HG03280 (cell line): ENCODE results near the gene PAOX.
"Not testable (repeated sequence)": the region's sequence is repeated elsewhere in the genome, so short reads cannot be mapped to it uniquely, and the experiment has no call there.

ENCODE experiments used
- ATAC-seq: cut with Tn5 transposase; IDR thresholded peaks from one replicate; pipeline ENCODE4 v1.9.1; 2021; ENCODE audit warnings: mild to moderate bottlenecking, moderate library complexity; ENCODE audit not compliant: unreplicated experiment

PAOX gene

DNA sequence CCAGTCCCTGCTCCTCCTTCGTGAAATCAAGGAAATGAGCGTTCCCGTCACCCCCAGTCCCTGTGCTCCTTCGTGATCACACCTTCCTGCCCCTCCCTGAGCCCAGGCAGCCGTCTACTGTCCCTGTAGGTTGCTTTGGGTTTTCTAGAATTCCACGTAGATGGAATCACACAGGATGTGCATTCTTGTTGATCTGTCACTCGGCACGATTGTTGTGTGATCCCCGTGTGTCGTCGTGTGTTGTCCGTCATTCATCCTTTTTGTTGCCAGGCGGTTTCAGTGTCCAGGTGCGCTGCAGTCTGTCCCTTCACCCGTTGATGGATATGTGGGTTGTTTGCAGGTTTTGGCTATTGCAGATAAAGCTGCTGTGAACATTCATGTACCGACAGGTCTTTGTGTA lies 24.3 kb downstream of the PAOX start:
- no peak for ATAC-seq

DNA sequence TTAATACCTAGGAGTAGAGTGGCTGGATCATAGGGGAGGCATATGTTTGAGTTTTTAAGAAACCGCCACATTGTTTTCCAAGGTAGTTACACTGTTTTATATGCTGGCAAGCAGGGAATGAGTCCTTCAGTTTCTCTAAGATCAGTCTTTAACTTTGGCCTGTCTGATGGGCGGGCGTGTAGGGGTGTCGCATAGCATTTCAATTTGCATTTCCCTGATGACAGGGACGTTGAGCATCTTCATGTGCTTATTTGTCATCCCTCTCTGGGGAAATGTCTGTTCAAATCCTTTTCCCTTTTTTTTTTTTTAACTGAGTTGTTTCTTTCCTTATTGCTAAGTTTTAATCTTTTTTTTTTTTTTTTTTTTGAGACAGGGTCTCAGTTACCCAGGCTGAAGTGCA lies 24.7 kb downstream of the PAOX start:
- ATAC-seq, result no peak

DNA sequence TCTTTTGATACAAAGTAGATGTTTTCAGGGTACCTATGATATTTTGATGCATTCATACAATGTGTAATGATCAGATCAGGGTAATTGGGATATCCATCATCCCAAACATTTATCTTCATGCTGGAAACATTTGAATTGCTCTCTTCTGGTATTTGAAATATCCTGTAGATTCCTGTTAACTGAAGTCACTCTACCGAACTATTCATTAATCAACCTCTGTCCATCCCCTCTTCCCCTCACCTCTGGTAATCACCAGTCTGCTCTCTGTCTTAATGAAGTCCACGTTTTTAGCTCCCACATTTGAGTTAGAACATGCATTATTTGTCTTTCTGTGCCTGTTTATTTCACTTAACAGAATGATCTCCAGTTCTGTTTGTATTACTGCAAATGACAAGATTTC lies 26.2 kb downstream of the PAOX start:
- no peak for ATAC-seq

DNA sequence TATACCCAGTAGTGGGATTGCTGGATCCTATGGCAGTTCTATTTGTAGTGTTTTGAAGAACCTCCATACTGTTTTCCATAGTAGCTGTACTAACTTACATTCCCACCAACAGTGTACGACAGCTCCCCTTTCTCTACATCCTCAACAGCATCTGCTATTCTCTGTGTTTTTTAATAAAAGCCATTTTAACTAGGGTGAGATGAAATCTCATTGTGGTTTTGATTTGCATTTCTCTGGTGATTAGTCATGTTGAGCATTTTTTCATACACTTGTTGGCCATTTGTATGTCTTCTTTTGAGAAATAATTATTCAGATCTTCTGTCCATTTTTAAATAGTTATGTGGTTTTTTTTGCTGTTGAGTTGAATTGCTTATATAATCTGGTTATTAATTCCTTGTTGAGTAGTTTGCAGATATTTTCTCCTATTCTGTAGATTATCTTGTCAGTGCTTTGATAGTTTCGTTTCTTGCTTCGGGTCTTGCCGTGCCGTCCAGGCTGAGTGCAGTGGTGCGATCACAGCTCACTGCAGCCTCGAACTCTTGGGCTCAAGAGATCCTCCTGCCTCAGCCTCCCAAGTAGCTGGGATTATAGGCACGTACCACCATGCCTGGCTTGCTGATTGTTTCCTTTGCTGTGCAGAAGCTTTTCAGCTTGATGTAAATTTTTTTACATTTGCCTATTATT lies 26.9 kb downstream of the PAOX start:
- peak; percentile 53 for ATAC-seq

DNA sequence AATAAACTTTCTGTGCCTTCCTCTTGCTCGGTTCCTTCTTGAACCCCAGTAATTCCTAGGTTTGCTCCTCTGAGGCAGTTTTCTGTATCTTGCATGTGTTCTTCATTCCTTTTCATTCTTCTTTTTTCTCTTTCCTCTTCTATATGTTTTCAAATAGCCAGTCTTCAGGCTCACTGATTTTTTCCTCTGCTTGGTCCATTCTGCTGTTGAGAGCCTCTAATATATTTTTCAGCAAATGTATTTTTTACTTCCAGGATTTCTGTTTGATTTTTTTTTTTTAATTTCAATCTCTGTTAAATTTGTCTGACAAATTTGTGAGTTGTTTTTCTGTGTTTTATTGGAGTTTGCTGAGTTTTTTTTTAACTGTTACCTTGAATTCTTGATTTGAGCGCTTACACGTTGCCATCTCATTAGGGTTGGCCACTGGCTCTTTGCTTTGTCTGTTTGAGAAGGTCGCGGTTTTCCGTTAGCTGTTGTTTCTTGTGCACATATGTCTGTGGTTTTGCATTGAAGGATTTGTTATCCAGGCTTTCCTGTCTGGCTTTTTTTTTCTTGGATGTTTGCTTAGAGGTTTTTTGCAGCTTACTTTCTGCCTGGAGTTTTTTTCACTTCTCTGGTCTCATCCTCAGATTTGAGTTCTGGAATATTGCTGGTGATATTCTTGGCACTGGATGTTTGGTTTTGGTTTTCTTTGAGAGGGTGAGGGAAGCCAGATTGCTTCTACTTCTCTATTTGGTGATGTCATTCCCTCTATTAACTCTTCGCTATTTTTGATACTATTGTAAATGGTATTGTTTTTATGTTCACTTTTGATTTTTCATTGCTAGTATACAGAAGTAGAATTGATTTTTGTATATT lies 32.7 kb downstream of the PAOX start:
- no peak for ATAC-seq

DNA sequence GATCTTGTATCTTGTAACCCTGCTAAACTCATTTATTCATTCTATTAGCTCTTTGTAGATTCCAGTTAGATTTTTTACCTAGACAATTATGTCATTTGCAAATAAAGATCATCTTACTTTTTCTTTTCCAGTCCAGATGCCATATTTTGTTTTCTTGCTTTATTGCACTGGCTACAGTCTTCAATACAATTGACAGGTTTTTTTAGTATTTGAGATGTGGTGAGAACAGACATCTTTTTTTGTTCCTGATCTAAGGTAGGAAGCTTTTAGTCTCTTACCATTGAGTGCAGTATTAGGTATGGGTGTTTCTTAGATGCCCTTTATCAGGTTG lies 33.3 kb downstream of the PAOX start:
- ATAC-seq, result no peak

DNA sequence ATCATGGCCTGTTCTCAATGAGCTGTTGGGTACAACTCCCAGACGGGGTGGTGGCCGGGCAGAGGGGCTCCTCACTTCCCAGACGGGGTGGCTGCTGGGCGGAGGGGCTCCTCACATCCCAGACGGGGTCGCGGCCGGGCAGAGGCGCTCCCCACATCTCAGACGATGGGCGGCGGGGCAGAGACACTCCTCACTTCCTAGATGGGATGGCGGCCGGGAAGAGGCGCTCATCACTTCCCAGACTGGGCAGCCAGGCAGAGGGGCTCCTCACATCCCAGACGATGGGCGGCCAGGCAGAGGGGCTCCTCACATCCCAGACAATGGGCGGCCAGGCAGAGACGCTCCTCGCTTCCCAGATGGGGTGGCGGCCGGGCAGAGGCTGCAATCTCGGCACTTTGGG lies 35.3 kb downstream of the PAOX start:
- ATAC-seq, result not testable (repeated sequence)

DNA sequence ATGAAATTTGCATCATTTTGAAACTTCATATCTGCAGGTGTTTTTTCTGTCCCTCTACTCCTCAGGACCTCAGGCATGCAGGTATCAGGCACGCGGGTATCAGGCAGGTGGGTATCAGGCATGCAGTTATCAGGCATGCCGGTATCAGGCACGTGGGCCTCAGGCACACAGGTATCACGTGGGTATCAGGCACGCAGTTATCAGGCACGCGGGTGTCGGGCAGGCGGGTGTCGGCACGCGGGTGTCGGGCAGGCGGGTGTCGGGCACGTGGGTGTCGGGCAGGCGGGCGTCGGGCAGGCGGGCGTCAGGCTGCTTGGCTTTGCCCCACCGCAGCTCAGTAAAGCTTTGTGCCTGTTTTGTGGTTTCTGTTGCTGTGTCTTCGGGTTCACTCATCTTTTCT lies 36.7 kb downstream of the PAOX start:
- no peak for ATAC-seq

DNA sequence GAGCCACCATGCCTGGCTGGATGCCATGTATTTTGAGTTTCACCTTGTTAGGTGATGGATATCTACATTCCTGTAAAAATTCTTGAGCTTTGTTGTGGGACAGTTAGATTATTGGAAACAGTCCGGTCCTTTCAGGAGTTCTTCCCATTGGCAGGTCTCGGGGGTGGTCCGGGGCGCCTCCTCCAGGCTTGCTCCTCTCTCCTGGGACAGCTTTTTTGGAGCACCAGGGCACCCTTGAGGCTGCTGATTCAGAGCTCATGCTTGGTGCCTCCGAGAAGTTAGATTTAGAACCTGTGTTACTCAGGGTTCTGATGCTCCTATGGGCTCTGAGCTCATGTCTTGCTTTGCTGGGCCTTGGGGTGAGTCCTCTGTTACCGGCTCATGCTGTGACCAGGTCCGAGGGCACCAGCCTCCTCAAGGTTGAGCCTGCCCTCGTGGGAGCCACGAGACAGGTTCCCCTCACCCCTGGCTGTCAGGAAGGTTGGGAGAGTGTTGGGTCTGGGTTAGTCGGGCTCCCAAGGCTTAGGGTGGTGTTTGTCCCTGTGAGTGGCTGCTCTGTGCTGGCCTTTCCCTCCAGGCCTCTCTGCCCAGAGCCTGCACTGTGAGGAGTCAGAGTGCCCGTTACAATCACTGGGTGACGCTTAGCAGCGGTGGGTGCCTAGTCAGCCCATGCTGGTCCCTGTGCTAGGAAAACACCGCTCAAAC lies 39.4 kb downstream of the PAOX start:
- no peak for ATAC-seq

DNA sequence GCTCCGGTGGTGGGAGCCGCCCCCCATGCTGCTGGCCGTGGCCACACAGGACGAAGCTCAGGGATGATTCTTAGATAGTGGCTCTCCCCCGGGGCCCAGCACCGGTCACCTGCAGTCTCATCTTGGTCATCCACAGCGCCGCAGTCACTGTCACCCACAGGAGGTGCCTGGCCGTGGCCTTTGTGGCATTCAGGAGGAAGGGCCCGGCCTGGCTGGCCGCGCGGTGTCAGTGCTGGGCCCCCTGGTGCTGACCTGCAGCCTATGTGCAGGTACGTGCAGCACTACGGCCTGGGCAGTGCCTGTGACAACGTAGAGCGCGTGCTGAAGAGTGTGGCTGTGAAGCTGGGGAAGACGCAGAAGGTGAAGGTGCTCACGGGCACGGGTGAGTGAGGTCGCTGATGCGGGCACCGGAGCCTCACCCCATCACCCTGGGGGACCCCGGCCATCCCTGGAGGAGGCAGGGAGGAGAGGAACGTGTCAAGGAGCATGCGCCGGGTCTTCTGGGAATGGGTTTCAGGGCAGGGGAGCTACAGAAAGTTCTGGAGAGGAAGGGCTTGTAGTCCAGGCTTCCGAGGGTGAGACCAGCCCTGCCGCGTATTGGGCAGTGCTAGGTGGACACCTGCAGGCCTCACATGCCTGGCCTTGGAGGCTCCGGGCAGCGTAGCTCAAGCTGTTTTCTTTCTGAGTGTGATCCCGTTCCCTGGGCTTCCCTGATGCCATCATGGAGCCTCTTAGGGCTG lies 40.3 kb downstream of the PAOX start:
- ATAC-seq, result no peak

DNA sequence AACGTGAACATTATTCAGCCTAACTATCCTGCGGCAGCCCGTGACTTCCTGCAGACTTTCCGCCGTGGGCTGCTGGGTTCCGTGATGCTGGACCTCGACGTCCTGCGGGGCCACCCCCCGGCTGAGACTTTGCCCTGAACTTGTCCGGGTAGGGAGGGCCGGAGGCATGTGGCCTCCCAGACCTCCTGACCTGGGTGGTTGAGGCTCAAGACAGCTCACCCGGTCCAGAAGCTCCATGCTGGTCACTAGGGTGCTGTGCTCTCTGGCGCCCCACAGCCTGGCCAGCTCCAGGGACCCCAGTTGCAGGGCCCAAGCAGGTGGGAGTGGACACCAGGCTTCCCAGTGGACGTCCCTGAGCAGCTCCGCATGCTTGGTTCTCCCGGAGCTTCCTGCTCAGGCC lies 41.0 kb downstream of the PAOX start:
- ATAC-seq, result no peak

DNA sequence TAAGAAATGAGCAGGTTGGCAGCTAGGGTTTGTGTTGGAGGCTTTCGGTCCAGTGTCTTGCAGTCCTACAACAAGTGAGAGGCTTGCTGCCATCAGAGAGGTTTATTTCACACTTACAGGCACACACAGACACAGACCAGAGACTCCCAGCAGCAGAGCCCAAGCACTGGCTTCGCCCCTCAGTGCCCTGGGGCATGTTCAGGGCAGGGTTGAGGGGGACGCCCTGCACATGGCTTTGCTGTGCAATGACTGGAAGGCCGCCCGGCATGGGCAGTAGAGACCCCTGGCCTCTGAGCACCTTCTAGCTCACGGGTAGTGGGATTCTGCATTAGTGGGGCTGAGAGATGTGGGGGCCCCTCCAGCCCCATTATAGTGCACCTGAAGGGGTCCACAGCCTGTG lies 41.5 kb downstream of the PAOX start:
- ATAC-seq, result no peak

DNA sequence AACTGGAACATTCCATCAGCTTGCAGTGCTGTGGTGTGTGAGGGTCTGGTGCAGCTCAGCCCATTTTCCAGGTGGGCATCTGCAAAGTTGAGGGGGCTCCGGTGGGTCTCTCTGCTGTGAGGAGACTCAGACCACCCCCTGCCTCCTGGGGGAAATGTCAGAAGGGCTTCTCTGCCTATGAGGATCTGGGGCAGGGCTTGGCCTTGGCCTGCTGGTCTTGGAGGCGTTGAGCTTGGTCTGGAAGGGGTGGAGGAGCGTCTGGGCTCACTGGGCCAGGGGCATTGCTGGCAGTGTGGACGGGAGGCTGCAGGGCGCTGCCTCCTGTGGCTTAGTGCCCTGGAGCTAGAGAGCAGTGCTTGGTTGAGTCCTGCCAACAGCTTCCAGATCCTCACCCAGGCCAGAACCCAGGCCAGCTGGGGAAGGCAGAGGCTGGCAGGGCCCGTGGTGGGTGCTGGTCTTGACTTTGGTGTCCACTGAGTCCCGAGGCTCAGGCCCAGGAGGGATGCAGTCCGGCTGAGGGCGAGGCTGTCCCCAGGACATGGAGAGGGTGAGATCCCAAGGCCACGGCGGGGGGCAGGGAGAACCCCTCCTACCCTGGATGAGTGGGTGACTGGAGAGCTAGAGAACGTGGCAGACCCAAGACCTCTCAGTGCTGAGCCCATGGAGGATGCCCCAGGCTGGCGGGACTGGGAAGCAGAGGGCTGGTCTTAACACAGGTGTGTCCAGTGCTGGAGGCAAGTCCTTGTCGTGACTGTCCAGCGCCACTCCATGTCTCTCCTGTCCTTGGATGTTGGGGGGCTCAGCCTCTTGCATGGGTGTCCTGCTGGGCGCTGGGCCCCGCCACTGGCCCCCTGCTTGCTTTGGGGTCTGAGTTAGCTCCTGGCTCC lies 42.5 kb downstream of the PAOX start:
- ATAC-seq, result no peak

DNA sequence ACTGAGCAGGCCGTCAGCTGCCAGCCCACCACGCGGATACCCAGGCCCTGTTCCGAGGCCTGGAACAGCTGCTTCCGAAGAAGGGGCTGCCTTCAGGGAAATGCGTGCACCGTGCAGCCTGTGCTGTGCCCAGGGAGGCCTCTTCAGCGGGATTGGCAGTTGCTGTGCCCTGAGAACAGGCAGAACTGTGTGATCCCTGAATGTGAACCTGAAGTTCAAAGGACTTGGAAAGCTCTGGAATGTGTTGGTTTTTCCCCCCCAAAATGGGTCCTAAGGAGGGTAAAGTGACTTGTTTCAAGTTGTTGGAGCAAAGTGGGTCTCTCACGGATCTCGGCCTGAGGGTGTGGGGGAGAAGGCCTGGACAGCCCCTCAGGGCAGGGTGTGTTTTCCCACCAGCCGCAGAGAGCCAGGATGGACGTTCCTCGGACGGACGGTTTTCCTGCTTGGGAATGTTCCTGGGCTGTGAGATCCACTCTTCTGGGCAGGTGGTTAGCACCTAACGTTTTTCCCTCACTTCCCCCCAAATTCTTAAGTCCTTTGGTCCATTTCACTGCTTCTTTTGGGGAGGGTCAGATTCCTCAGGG lies 43.3 kb downstream of the PAOX start:
- ATAC-seq, result no peak

DNA sequence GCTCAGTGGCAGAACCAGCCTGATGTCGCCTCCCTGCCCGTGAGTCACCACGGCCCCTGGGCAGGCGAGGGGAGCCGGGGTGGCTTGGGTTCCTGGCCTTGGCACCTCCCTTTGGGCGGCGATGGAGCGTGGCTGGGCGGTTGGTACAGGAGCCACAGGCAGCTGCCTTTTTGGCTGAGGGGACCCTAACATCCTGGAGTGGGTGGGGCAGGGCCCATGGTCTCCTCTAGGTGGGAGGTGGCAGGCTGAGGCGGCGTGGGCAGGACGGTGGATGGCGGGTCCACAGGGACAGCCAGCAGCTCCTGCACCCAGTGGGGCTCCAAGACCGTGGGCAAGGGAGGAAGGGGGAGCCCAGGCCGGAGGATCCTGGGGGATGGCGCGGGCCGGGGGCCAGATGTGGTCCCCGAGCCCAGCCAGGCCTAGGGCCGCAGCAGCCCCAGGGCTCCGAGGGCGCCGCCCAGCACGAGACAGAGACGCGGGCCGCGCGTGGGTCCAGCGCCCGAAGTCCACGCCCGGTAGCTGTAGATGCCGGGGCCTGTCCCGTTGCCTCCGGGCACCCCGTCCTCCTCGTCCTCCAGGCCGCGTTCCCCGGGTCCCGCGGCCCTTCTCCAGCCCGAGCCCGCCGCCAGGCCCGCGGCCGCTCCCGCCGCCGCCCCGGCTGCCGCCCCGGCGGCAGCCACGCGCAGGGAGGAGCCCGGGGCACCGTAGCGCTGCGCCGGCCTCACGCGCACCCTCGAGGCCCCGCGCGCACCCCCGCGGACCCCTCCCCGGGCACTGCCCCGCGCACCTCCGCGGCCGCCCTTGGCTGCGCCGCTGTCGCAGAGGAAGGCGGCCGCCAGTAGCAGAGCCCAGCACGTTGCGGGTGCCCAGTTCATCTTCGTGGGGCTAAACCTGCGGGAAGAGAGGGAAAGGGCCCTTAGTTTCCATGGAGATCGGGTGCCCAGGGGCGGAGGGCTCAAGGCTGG lies 44.0 kb downstream of the PAOX start:
- ATAC-seq, result no peak

DNA sequence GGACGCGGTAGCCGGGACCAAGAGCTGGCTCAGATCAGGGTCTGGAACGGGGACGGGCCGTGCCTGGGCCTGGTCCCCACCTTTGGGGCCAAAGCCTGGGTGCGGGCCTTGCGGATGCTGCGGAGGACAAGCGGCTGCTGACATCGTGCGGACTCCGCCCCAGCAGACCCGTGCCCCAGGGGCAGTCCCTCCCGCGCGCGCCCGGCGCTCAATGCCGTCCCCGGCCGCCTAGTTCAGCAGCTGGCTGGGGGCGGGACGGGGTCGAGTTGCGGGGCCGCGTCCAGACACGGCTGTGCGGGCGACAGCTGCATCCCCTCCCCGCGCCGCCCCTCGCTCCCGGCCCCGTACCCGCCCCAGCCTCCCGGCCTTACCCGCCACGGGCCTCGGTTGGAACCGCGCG lies 45.0 kb downstream of the PAOX start:
- not testable (repeated sequence) for ATAC-seq

DNA sequence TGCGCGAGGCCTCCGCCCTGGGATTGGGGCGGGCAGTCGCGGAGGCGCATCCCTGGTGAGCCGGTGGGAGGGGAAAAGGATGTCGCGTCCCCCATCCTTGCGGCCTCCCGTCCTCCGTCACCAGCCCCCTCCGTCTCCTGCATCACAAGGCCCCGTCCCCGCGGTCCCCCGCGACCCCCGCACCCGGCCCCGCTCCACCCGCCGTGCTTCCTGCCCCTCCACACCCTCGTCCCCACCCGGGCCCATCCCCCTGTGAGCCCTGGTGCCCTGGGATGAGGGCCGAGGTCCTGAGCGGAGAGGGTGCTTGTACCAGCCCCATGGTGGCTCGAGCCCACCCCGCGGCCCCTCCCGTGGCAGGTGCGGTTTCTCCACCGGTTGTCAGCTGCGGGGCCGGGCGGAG lies 45.5 kb downstream of the PAOX start, which contains the start of gene SPRN:
SPRN (minus strand) TSS at position 25 of the 400 bp plus-strand sequence. CDS start 944 bp downstream, outside the sequence.
- not testable (repeated sequence) for ATAC-seq

DNA sequence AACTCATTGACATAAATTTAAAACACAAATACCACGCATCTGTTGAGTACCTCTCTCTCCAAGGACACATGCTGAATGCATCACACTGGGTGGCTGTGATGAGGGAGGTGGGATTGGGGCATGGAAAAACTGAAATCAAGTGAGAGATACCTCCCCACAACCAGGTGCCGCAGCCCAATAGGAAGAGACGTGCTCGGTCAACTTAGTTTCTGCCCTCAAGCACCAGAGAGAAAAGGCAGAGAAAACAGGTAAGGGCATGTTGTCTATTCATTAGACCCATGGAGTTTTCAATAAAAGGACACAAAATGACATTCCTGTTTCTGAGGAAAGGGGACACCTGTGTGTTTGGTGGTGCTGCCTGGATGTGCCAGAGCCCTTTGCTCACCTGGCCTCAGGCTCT lies 50.5 kb downstream of the PAOX start:
- ATAC-seq, result not testable (repeated sequence)
